Neural cell (in vitro differentiated cells): ENCODE data around the gene PCBP4.

Experiments
- EZH2 ChIP-seq: fragments of 200-600, 300-800 bp; shearing (Covaris generic), sonication (generic); IDR thresholded peaks from 2 replicates; pipeline ENCODE4 v1.6.1; 2014; ENCODE audit warnings: antibody characterized with exemption, low read length, borderline replicate concordance, mild to moderate bottlenecking; ENCODE audit not compliant: insufficient read depth, poor library complexity, severe bottlenecking
- MXI1 ChIP-seq: fragments of 450-650 bp; conservative IDR thresholded peaks from 2 replicates; pipeline ENCODE4 v1.6.1; 2014; ENCODE audit warnings: antibody characterized with exemption, mild to moderate bottlenecking; ENCODE audit not compliant: poor library complexity, severe bottlenecking
- TAF1 ChIP-seq: IDR thresholded peaks from 2 replicates; pipeline ENCODE4 v1.6.1; 2012; ENCODE audit warnings: low read depth
- TF ChIP-seq, protein P1 (sequence below): fragments of 450-650 bp; IDR thresholded peaks from 2 replicates; pipeline ENCODE4 v1.5.1; 2014; ENCODE audit warnings: antibody characterized with exemption, mild to moderate bottlenecking, moderate library complexity; ENCODE audit not compliant: poor library complexity, severe bottlenecking
- TF ChIP-seq, protein P2 (sequence below): IDR thresholded peaks from 2 replicates; pipeline ENCODE4 v1.6.1; 2012; ENCODE audit warnings: borderline replicate concordance

DNA sequence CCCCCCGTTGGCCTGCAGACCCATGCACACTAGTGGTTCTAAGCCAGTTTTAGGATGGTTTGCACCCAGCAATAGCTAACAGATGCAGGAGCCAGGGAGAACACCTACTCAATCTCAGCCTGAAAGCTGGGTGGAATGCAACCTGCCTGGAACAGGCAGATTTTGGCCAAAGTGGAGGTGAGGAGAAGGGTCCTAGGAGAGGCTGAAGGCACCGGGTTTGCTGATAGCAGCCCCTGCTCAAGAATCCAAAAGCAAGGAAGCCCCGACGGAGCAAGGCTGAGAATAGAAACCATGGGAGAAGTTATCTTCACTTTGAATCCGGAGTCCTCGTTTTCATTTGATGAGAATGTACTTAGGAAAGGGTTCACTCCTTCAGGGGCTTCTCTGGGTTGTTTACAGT is 35.5 kb downstream of the PCBP4 start:
- TF ChIP-seq, protein P1, sequence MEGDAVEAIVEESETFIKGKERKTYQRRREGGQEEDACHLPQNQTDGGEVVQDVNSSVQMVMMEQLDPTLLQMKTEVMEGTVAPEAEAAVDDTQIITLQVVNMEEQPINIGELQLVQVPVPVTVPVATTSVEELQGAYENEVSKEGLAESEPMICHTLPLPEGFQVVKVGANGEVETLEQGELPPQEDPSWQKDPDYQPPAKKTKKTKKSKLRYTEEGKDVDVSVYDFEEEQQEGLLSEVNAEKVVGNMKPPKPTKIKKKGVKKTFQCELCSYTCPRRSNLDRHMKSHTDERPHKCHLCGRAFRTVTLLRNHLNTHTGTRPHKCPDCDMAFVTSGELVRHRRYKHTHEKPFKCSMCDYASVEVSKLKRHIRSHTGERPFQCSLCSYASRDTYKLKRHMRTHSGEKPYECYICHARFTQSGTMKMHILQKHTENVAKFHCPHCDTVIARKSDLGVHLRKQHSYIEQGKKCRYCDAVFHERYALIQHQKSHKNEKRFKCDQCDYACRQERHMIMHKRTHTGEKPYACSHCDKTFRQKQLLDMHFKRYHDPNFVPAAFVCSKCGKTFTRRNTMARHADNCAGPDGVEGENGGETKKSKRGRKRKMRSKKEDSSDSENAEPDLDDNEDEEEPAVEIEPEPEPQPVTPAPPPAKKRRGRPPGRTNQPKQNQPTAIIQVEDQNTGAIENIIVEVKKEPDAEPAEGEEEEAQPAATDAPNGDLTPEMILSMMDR: no peak
- TF ChIP-seq MXI1 (no peak), TAF1 (no peak), EZH2 (no peak)
- TF ChIP-seq, protein P2, sequence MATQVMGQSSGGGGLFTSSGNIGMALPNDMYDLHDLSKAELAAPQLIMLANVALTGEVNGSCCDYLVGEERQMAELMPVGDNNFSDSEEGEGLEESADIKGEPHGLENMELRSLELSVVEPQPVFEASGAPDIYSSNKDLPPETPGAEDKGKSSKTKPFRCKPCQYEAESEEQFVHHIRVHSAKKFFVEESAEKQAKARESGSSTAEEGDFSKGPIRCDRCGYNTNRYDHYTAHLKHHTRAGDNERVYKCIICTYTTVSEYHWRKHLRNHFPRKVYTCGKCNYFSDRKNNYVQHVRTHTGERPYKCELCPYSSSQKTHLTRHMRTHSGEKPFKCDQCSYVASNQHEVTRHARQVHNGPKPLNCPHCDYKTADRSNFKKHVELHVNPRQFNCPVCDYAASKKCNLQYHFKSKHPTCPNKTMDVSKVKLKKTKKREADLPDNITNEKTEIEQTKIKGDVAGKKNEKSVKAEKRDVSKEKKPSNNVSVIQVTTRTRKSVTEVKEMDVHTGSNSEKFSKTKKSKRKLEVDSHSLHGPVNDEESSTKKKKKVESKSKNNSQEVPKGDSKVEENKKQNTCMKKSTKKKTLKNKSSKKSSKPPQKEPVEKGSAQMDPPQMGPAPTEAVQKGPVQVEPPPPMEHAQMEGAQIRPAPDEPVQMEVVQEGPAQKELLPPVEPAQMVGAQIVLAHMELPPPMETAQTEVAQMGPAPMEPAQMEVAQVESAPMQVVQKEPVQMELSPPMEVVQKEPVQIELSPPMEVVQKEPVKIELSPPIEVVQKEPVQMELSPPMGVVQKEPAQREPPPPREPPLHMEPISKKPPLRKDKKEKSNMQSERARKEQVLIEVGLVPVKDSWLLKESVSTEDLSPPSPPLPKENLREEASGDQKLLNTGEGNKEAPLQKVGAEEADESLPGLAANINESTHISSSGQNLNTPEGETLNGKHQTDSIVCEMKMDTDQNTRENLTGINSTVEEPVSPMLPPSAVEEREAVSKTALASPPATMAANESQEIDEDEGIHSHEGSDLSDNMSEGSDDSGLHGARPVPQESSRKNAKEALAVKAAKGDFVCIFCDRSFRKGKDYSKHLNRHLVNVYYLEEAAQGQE: no peak
